Parathyroid adenoma (tissue), 2 donors: ENCODE measurements around the gene CAMTA1.

Experiments used
- H2AFZ ChIP-seq: fragments of 300-600 bp; sonication (generic); one replicate; pipeline ENCODE4 v1.7.0; 2017; ENCODE audit warnings: antibody characterized with exemption, mild to moderate bottlenecking
- H3K27ac ChIP-seq: fragments of 300-600 bp; sonication (generic); one replicate; pipeline ENCODE4 v1.7.0; 2017
- H3K27me3 ChIP-seq: fragments of 300-600 bp; sonication (generic); one replicate; pipeline ENCODE4 v1.7.0; 2017; ENCODE audit warnings: low read length; ENCODE audit not compliant: control insufficient read depth, insufficient read depth
- H3K36me3 ChIP-seq: fragments of 300-600 bp; sonication (generic); one replicate; pipeline ENCODE4 v1.7.0; 2017; ENCODE audit warnings: low read length; ENCODE audit not compliant: control insufficient read depth, insufficient read depth
- H3K4me1 ChIP-seq: fragments of 300-600 bp; sonication (generic); one replicate; pipeline ENCODE4 v1.7.0; 2017; ENCODE audit warnings: control low read depth
- H3K4me2 ChIP-seq: fragments of 300-600 bp; sonication (generic); one replicate; pipeline ENCODE4 v1.7.0; 2017; ENCODE audit warnings: low read length
- H3K4me3 ChIP-seq: fragments of 300-600 bp; sonication (generic); one replicate; pipeline ENCODE4 v1.7.0; 2017; ENCODE audit warnings: low read depth, low read length
- H3K79me2 ChIP-seq: fragments of 300-600 bp; sonication (generic); one replicate; pipeline ENCODE4 v1.7.0; 2017; ENCODE audit warnings: control low read depth
- H3K9ac ChIP-seq: fragments of 300-600 bp; sonication (generic); one replicate; pipeline ENCODE4 v1.7.0; 2017; ENCODE audit warnings: mild to moderate bottlenecking
- H3K9me3 ChIP-seq: fragments of 300-600 bp; sonication (generic); one replicate; pipeline ENCODE4 v1.7.0; 2017; ENCODE audit warnings: low read length; ENCODE audit not compliant: control insufficient read depth
- CTCF ChIP-seq: fragments of 300-600 bp; sonication (generic); IDR thresholded peaks from one replicate; pipeline ENCODE4 v1.7.0; 2017; ENCODE audit warnings: antibody characterized with exemption, mild to moderate bottlenecking
- donor health status: primary hyperparathyroidism.

CAMTA1 gene

GRCh38 chr1:7302873-7303272 is 517.6 kb downstream of the CAMTA1 start:
- no peaks in the 10 kb centered on the region for H3K9me3 ChIP-seq
- no peak overlapping the region for H3K4me3 ChIP-seq
- no peaks in the 10 kb centered on the region for H3K4me1 ChIP-seq
- H2AFZ ChIP-seq: no peak overlapping the region
- no peaks in the 10 kb centered on the region for H3K27me3 ChIP-seq
- no peak overlapping the region for H3K9ac ChIP-seq
- TF ChIP-seq CTCF: no peak
- H3K4me2 ChIP-seq: no peak overlapping the region
- no peaks in the 10 kb centered on the region for H3K79me2 ChIP-seq
- no peaks in the 10 kb centered on the region for H3K36me3 ChIP-seq
- no peak overlapping the region for H3K27ac ChIP-seq

GRCh38 chr1:7303554-7304317 is 518.5 kb downstream of the CAMTA1 start:
- Histone ChIP-seq H3K4me2 (no peak overlapping the region), H3K4me3 (no peak overlapping the region), H3K36me3 (no peaks in the 10 kb centered on the region), H3K9ac (no peak overlapping the region), H3K79me2 (no peaks in the 10 kb centered on the region), H2AFZ (no peak overlapping the region), H3K4me1 (no peaks in the 10 kb centered on the region), H3K9me3 (no peaks in the 10 kb centered on the region), H3K27me3 (no peaks in the 10 kb centered on the region), H3K27ac (no peak overlapping the region)
- no peak for TF ChIP-seq CTCF

DNA sequence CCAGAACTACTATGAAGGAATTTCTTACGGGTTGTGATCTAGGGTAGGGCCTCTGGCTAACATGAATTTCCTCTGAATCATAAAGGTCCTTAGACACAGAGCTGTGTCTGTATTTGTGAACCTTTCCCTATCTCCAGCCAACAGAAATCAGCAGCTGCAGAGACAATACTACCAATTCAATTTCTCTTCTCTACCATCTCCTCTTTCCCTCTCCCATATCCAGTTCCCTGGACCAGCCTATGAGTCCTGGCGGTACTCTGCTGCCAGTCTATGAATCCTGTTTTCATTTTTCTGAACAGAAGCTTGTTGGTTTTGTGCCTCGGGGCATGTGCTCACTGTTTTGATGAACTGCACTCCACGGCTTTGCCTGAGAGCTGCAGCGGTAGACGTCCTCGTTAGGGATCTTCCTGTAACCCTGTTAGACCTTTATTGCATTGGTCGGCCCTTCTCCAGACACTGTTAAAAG is 527.9 kb downstream of the CAMTA1 start:
- TF ChIP-seq CTCF: no peak
- no peak overlapping the region for H3K27ac ChIP-seq
- H3K4me3 ChIP-seq: no peak overlapping the region

DNA sequence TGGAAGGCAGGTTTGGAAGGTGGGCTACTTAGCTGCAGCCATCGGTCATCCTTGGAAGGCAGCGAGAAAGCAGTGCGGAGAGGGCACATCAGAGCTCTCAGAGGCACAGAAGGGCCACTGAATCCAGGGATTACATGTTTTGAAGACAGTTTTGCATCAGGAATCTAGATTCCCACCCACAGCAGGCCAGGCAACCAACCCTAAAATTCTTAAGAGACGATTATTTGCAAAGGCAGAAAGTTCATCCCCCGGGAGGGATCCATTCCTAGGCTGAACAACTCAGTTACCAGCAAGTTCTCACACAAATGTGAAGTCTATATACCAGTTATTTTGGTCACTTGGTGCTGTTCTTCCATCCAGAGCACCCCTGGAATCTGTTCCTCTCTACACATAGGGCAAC is 528.6 kb downstream of the CAMTA1 start:
- H3K79me2 ChIP-seq: no peaks in the 10 kb centered on the region
- no peak overlapping the region for H3K9ac ChIP-seq
- H3K27me3 ChIP-seq: no peaks in the 10 kb centered on the region
- no peaks in the 10 kb centered on the region for H3K36me3 ChIP-seq
- no peak overlapping the region for H3K4me2 ChIP-seq
- H2AFZ ChIP-seq: no peak overlapping the region
- no peaks in the 10 kb centered on the region for H3K4me1 ChIP-seq
- no peak overlapping the region for H3K4me3 ChIP-seq
- no peak for TF ChIP-seq CTCF
- H3K27ac ChIP-seq: no peak overlapping the region
- no peaks in the 10 kb centered on the region for H3K9me3 ChIP-seq

More for the DNA sequence above, 527.9 kb downstream of the CAMTA1 start:
- no peak overlapping the region for H3K4me2 ChIP-seq
- H2AFZ ChIP-seq: no peak overlapping the region
- H3K79me2 ChIP-seq: no peaks in the 10 kb centered on the region
- H3K9me3 ChIP-seq: no peaks in the 10 kb centered on the region
- H3K36me3 ChIP-seq: no peaks in the 10 kb centered on the region
- no peaks in the 10 kb centered on the region for H3K27me3 ChIP-seq
- no peaks in the 10 kb centered on the region for H3K4me1 ChIP-seq
- H3K9ac ChIP-seq: no peak overlapping the region

GRCh38 chr1:7315316-7315715 is 530.1 kb downstream of the CAMTA1 start:
- no peaks in the 10 kb centered on the region for H3K4me1 ChIP-seq
- H3K36me3 ChIP-seq: no peaks in the 10 kb centered on the region
- H3K79me2 ChIP-seq: no peaks in the 10 kb centered on the region
- H2AFZ ChIP-seq: no peak overlapping the region
- no peaks in the 10 kb centered on the region for H3K27me3 ChIP-seq
- H3K4me2 ChIP-seq: no peak overlapping the region
- no peaks in the 10 kb centered on the region for H3K9me3 ChIP-seq
- TF ChIP-seq CTCF: no peak
- no peak overlapping the region for H3K27ac ChIP-seq
- H3K9ac ChIP-seq: no peak overlapping the region
- no peak overlapping the region for H3K4me3 ChIP-seq
